GM18951 (cell line): ENCODE results near the gene BSG.

Source experiments
- POLR2A ChIP-seq: IDR thresholded peaks from 4 replicates; pipeline ENCODE4 v1.6.1; 2011; ENCODE audit warnings: mild to moderate bottlenecking; ENCODE audit not compliant: insufficient read length, insufficient read depth; ENCODE audit errors: extremely low read depth
- in situ Hi-C: fragments of 300-500 bp; cut with MboI; formaldehyde crosslinking; loops from one replicate; pipeline ENCODE4 v1.12.0; 2022; ENCODE audit warnings: low sequenced_read_pairs, mixed read lengths, inconsistent platforms; ENCODE audit not compliant: unreplicated experiment

Gene BSG

GRCh38 chr19:580274-580835 is 8.0 kb downstream of the BSG start:
- no peak for TF ChIP-seq POLR2A
- in situ Hi-C loops = loop anchor here (25.0 kb wide), 1 partner anchor 157 kb away; no protein-coding TSS in a partner anchor

GRCh38 chr19:581399-582111 is 9.2 kb downstream of the BSG start:
- TF ChIP-seq POLR2A = no peak
- in situ Hi-C loops = loop anchor here (25.0 kb wide), 1 partner anchor 156 kb away; no protein-coding TSS in a partner anchor

- in situ Hi-C loops = loop anchor here (25.0 kb wide), 1 partner anchor 155 kb away; no protein-coding TSS in a partner anchor
- no peak for TF ChIP-seq POLR2A
Measured at GRCh38 chr19:582497-583197, 10.3 kb downstream of the BSG start.

- in situ Hi-C loops = loop anchor here (25.0 kb wide), 1 partner anchor 154 kb away; no protein-coding TSS in a partner anchor
- no peak for TF ChIP-seq POLR2A
Measured at GRCh38 chr19:583198-583967, 11.0 kb downstream of the BSG start.

GRCh38 chr19:583968-584239 is 11.5 kb downstream of the BSG start:
- no peak for TF ChIP-seq POLR2A
- in situ Hi-C loops = loop anchor here (25.0 kb wide), 1 partner anchor 153 kb away; no protein-coding TSS in a partner anchor

- TF ChIP-seq POLR2A = peak; percentile 27
- in situ Hi-C loops = loop anchor here (25.0 kb wide), 1 partner anchor 153 kb away; no protein-coding TSS in a partner anchor
Measured at GRCh38 chr19:584240-585001, 12.0 kb downstream of the BSG start.

- in situ Hi-C loops = loop anchor here (25.0 kb wide), 1 partner anchor 152 kb away; no protein-coding TSS in a partner anchor
Measured at GRCh38 chr19:585146-585545, 12.8 kb downstream of the BSG start.

- no peak for TF ChIP-seq POLR2A
- in situ Hi-C loops = loop anchor here (25.0 kb wide), 1 partner anchor 152 kb away; no protein-coding TSS in a partner anchor
Measured at GRCh38 chr19:585551-586110, 13.2 kb downstream of the BSG start.

- in situ Hi-C loops = loop anchor here (25.0 kb wide), 1 partner anchor 149 kb away; no protein-coding TSS in a partner anchor
- no peak for TF ChIP-seq POLR2A
Measured at GRCh38 chr19:588093-588740, 15.8 kb downstream of the BSG start.

- no peak for TF ChIP-seq POLR2A
- in situ Hi-C loops = loop anchor here (25.0 kb wide), 1 partner anchor 148 kb away; no protein-coding TSS in a partner anchor
Measured at GRCh38 chr19:588741-589692, 16.6 kb downstream of the BSG start.
